Measurements from ENCODE around the gene CRMP1. TPM values are rescaled to one million over a fixed set of nuclear protein-coding genes. Genes with fewer than 3 reads are reported as not detected.

Gene CRMP1
- total RNA-seq, 1 donor from 2014 or later = 67.4 TPM

DNA sequence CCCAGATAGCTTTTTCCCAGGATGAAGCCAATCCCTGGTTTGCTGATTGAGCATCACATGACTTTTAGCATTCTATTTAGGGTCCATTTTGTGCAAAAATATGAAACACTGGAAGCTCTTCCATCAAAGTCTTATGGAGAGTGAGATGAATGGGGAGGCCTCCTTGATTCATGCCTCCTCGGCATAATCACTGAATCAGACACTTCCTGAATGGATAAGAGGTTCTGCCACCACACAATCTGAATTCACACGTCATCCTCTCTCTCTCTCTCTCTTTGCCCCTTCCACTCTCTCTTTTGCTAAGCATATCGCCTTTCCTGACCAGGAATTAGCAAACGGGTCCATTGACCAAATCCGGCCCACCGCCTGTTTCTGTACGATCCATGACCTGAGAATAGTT is 68.7 kb downstream of the CRMP1 start:
- Histone ChIP-seq H3K4me3 (ENCODE audit: insufficient read depth, low read depth, low read length) (no peak overlapping the region), H4K20me1 (ENCODE audit: insufficient read depth, low read length) (peaks cover 89% of the 10 kb centered on the region), H3K9me3 (ENCODE audit: insufficient read depth, low read depth, low read length) (no peaks in the 10 kb centered on the region), H3K79me2 (ENCODE audit: insufficient read depth, low read length) (no peaks in the 10 kb centered on the region), H3K36me3 (ENCODE audit: insufficient read depth, low read length) (peaks cover 50% of the 10 kb centered on the region), H3K27ac (ENCODE audit: low read depth, low read length) (no peak overlapping the region), H3K4me2 (ENCODE audit: low read length) (no peak overlapping the region), H3K27me3 (ENCODE audit: insufficient read depth, low read length) (no peaks in the 10 kb centered on the region), H2AFZ (ENCODE audit: low read depth, low read length) (no peak overlapping the region), H3K4me1 (ENCODE audit: insufficient read depth, low read length) (no peaks in the 10 kb centered on the region), H3K9ac (ENCODE audit: low read length) (no peak overlapping the region)
- peaks cover 4% of the 10 kb centered on the region for H3K4me1 Mint-ChIP-seq (ENCODE audit: low read depth, unreplicated experiment)
- FAIRE-seq (peak; percentile 23), DNase-seq (ENCODE audit: low read depth) (no peak)
- peak overlapping the region; percentile 65 for H3K27ac Mint-ChIP-seq (ENCODE audit: unreplicated experiment)
- H3K4me3 Mint-ChIP-seq (ENCODE audit: unreplicated experiment) = no peak overlapping the region
- TF ChIP-seq CTCF (IDR thresholded peaks at IDR 0.05; ENCODE audit: insufficient read depth, low read depth, low read length) = no peak
- no peak for TF ChIP-seq EZH2 (IDR thresholded peaks at IDR 0.05; ENCODE audit: insufficient read depth, low read length)
- H3K9me3 Mint-ChIP-seq (ENCODE audit: unreplicated experiment) = no peaks in the 10 kb centered on the region
- H3K27me3 Mint-ChIP-seq (ENCODE audit: low read depth, unreplicated experiment) = no peaks in the 10 kb centered on the region
- peaks cover 35% of the 10 kb centered on the region for H3K36me3 Mint-ChIP-seq (ENCODE audit: low read depth, unreplicated experiment)

DNA sequence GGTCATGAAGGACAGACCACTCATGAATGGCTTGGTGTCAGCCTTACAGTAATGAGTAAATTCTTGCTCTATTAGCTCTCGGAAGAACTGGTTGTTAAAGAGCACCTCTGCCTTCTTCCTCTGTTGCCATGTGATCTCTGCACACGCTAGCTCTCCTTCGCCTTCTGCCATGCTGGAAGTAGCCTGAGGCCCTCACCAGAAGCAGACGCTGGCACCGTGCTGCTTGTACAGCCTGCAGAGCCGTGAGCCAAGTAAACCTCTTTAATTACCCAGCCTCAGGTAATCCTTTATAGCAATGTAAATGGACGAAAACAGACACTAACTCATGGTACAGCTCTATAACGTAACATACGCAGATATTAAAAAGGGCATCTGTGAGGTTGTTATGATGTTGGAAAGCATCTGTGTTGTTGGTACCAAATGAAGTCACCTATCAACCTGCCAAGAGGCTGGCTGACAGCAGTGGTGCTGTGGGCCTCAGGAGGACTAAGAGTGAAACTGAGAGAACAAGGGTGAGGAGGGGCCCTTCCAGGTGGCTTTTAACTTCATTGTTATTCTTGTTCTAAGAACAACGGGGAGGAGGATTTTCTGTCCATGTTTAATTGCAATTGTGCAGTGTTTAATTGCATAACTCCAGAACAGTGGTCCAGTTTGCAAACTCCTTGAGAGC is 69.2 kb downstream of the CRMP1 start:
- TF ChIP-seq CTCF (IDR thresholded peaks at IDR 0.05; ENCODE audit: insufficient read depth, low read depth, low read length) = no peak
- TF ChIP-seq EZH2 (IDR thresholded peaks at IDR 0.05; ENCODE audit: insufficient read depth, low read length) = no peak
- Histone ChIP-seq H3K36me3 (ENCODE audit: insufficient read depth, low read length) (peaks cover 45% of the 10 kb centered on the region), H3K4me2 (ENCODE audit: low read length) (no peak overlapping the region), H4K20me1 (ENCODE audit: insufficient read depth, low read length) (peaks cover 91% of the 10 kb centered on the region), H3K9me3 (ENCODE audit: insufficient read depth, low read depth, low read length) (no peaks in the 10 kb centered on the region), H3K4me1 (ENCODE audit: insufficient read depth, low read length) (no peaks in the 10 kb centered on the region), H3K4me3 (ENCODE audit: insufficient read depth, low read depth, low read length) (no peak overlapping the region), H3K9ac (ENCODE audit: low read length) (no peak overlapping the region), H3K27ac (ENCODE audit: low read depth, low read length) (no peak overlapping the region), H2AFZ (ENCODE audit: low read depth, low read length) (no peak overlapping the region), H3K79me2 (ENCODE audit: insufficient read depth, low read length) (no peaks in the 10 kb centered on the region), H3K27me3 (ENCODE audit: insufficient read depth, low read length) (no peaks in the 10 kb centered on the region)
- FAIRE-seq (no peak), DNase-seq (ENCODE audit: low read depth) (no peak)
- no peak overlapping the region for H3K27ac Mint-ChIP-seq (ENCODE audit: unreplicated experiment)
- H3K4me3 Mint-ChIP-seq (ENCODE audit: unreplicated experiment) = no peak overlapping the region
- H3K9me3 Mint-ChIP-seq (ENCODE audit: unreplicated experiment) = no peaks in the 10 kb centered on the region
- peaks cover 4% of the 10 kb centered on the region for H3K4me1 Mint-ChIP-seq (ENCODE audit: low read depth, unreplicated experiment)
- H3K27me3 Mint-ChIP-seq (ENCODE audit: low read depth, unreplicated experiment) = no peaks in the 10 kb centered on the region
- peaks cover 40% of the 10 kb centered on the region for H3K36me3 Mint-ChIP-seq (ENCODE audit: low read depth, unreplicated experiment)

DNA sequence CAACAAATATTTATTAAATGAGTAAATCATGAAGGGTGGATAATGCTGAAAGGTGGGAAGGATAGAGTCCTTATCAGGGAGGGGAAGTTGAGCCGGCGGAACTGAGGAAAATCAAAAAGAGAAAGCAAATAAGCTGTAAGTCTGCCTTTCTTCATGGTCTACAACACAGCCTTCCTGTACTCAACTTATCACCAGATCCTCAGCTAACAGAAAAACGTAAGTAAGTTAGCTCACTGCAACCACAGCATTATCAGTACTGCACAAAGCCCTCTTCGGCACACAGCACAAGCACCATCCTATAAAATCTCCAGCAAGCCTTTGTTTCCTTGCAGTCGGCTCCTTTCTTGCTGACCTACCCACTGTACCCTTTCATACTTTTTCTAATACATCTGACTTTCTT is 70.3 kb downstream of the CRMP1 start:
- Histone ChIP-seq H3K27ac (ENCODE audit: low read depth, low read length) (no peak overlapping the region), H3K79me2 (ENCODE audit: insufficient read depth, low read length) (no peaks in the 10 kb centered on the region), H3K36me3 (ENCODE audit: insufficient read depth, low read length) (peaks cover 49% of the 10 kb centered on the region), H3K4me1 (ENCODE audit: insufficient read depth, low read length) (no peaks in the 10 kb centered on the region), H3K9me3 (ENCODE audit: insufficient read depth, low read depth, low read length) (no peaks in the 10 kb centered on the region), H3K9ac (ENCODE audit: low read length) (no peak overlapping the region), H3K4me3 (ENCODE audit: insufficient read depth, low read depth, low read length) (no peak overlapping the region), H3K27me3 (ENCODE audit: insufficient read depth, low read length) (no peaks in the 10 kb centered on the region), H2AFZ (ENCODE audit: low read depth, low read length) (no peak overlapping the region), H3K4me2 (ENCODE audit: low read length) (no peak overlapping the region), H4K20me1 (ENCODE audit: insufficient read depth, low read length) (peaks cover 93% of the 10 kb centered on the region)
- TF ChIP-seq EZH2 (IDR thresholded peaks at IDR 0.05; ENCODE audit: insufficient read depth, low read length) = no peak
- TF ChIP-seq CTCF (IDR thresholded peaks at IDR 0.05; ENCODE audit: insufficient read depth, low read depth, low read length) = no peak
- peaks cover 4% of the 10 kb centered on the region for H3K4me1 Mint-ChIP-seq (ENCODE audit: low read depth, unreplicated experiment)
- peaks cover 45% of the 10 kb centered on the region for H3K36me3 Mint-ChIP-seq (ENCODE audit: low read depth, unreplicated experiment)
- DNase-seq (ENCODE audit: low read depth) (no peak), FAIRE-seq (no peak)
- no peak overlapping the region for H3K27ac Mint-ChIP-seq (ENCODE audit: unreplicated experiment)
- H3K9me3 Mint-ChIP-seq (ENCODE audit: unreplicated experiment) = no peaks in the 10 kb centered on the region
- H3K27me3 Mint-ChIP-seq (ENCODE audit: low read depth, unreplicated experiment) = no peaks in the 10 kb centered on the region
- H3K4me3 Mint-ChIP-seq (ENCODE audit: unreplicated experiment) = no peak overlapping the region
